Stimulated activated naive CD4-positive, alpha-beta T cell (primary cell): ENCODE results near the gene DRC3.

Experiments
- DNase-seq, 6 experiments: peaks; one replicate each; lab custom pipeline; 2025; lab: John Stamatoyannopoulos, UW

Gene DRC3

GRCh38 chr17:18021372-18021771, 48.7 kb downstream of the DRC3 start:
- DNase-seq: no peak

- DNase-seq: no peak
Observed at GRCh38 chr17:18025241-18025944, 52.7 kb downstream of the DRC3 start.

DNA sequence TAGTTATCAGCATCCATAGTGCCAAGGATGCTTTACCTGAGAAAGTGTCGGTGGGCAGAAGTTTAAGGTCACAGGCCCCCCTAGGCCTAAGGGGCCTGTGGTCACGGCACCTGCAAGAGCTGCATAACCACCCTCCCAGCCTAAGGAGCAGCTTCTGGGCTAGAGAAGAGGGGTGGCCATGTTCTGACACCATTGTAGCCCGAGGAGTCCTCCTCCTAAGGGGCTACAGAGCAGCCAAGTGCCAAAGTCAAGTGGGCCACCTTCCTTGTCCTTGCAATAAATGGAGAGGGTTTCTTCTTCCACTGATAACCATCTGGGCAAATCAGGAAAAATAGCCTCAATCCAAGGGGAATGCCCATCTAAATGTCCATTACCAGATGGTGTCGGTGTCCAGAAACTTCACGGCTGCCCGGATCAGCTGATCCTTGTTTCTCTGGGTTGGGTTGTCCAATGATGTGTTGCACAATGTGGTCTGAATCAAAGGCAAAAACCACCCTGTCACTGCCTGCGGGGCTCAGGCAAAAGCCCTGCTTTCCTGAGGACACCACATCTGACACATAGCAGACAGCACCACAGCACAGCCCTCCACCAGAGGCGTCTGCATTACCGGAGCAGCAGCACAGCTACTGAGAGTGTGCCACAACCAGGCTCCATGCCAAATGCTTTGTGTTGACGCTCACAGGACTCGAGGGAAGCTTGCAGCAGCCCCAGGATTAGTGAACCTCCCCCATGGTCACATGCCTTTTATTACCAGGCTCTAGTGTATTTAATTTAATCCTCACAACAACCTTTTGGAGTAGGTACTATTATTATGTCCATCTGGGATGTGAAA, 53.5 kb downstream of the DRC3 start:
- no peak for DNase-seq

GRCh38 chr17:18027280-18027679, 54.6 kb downstream of the DRC3 start:
- DNase-seq: no peak

- DNase-seq: no peak
Observed at GRCh38 chr17:18028114-18028951, 55.7 kb downstream of the DRC3 start.

DNA sequence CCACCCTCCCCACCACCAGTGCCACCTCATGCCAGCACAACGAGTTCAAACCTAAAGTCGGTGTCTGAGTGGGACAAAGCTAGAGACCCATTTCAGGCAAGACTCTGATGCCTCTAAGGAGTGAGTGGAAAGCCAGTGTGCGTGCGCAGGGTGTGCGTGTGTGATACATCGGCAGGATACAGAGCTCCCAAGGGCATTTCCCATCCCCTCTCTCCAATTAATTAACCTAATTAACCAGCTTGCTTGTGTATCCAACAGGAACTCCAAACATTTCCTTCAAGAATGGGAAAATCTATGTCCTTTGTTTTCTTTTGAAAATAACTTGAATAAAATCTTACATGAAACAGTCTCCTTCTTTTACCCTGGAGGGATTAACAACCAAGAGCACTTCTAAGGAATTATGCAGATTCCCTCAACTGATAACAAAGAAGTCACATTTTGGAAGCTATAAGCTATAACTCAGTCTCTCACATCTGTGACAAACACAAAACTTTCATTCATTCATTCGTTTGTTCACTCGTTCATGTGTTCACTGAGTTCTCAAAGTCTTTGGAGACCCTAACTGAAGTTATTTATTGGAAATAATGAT, 56.4 kb downstream of the DRC3 start:
- no peak for DNase-seq

DNA sequence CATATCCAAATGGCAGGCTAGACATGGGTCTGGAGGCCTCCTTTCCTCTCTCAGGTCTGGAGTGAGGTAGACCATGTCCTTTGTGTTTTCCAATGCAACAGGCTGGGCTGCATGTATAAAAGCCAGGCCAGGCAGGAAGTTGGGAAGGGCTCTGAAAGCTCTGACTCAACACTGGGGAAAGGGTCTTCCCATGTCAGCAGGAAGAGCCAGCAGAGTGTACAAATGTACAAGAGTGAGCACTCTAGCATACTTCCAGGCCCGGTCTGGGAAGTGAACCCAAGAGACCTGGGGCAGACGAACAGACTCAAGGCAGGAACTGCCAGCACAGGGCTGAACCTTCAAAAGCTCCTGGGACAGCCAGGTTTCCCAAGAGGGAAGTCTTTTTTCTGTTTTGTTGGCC, 59.3 kb downstream of the DRC3 start:
- DNase-seq: no peak

GRCh38 chr17:18033442-18034099, 60.9 kb downstream of the DRC3 start:
- DNase-seq: peak in 5 of 6 experiments; percentile 19 to 77 (median 62)

DNA sequence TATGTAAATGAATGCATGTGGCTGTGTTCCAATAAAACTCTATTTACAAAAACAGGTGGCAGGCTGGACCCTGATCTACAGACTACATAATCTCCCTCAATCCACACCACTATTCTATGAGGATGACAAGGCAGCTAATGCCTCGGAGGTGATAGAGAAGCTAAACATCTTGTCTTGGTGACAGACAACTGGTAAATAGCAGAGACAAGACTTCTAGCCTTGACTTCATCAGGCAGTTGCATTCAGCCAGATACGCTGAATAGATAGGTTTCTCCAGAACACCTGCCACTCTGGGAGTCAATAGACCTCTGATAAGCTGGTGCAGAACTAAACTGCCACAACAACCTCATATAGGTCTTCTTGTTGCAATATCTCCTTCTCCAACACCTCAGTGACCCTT, 63.0 kb downstream of the DRC3 start:
- no peak for DNase-seq

DNA sequence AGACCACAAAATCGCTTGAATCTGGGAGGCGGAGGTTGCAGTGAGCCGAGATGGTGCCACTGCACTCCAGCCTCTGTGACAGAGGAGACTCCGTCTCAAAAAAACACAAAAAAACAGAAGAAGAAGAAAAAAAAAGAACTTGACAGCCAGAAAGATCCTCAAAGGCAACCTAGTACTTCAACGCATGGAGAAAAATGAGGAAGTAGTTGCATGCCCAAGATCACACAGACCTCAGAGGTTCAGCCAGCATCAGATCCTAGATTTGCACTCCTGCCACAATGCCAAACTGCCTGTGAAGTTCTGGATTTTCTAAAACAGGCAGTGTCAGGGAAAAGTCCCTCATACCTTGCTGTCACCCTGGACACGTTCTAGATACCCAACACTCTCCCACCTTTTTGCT, 64.8 kb downstream of the DRC3 start:
- DNase-seq: no peak

DNA sequence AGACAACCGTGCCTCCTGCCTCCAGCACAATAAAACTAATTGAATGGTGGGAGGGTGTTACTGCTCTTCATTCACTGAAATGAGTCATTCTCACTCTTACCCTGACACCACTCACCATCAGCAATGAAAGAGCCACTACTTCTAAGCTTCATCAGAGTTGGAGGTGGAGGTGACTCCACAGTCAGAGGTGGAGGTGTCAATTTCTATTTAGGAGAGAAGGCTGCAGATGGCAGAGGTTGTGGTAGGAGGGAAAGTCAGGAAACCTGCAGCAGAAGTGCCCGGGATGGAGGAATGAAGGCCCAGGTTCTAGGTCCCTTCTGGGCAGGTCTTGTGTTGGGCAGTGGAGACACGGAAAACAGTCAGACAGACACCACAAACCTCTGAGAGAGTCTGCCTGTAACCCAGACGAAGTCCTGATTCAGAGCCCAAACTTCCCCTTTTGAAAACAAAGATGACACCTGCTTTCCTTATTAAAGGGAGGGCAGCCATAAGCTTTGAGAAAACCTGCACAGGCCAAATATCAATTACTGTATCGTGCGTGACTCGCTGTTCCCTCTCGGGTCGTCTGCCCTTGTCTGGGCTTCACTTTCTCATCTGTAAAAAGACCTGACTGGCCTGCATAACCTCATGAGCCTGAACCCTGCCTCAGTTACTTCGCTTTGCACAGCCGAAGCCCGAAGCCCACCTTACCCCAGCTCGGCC, 65.6 kb downstream of the DRC3 start:
- DNase-seq: no peak

- peak; percentile 97 to 100 (median 98) for DNase-seq
Observed at GRCh38 chr17:18038861-18039534, 66.3 kb downstream of the DRC3 start, which contains the start of the genes ATPAF2 and GID4. Gene ATPAF2 (minus strand): TSS chr17:18039168. CDS start chr17:18039013, 155 bp downstream. Gene GID4 (plus strand): TSS chr17:18039408. CDS start chr17:18039465, 57 bp downstream.

DNA sequence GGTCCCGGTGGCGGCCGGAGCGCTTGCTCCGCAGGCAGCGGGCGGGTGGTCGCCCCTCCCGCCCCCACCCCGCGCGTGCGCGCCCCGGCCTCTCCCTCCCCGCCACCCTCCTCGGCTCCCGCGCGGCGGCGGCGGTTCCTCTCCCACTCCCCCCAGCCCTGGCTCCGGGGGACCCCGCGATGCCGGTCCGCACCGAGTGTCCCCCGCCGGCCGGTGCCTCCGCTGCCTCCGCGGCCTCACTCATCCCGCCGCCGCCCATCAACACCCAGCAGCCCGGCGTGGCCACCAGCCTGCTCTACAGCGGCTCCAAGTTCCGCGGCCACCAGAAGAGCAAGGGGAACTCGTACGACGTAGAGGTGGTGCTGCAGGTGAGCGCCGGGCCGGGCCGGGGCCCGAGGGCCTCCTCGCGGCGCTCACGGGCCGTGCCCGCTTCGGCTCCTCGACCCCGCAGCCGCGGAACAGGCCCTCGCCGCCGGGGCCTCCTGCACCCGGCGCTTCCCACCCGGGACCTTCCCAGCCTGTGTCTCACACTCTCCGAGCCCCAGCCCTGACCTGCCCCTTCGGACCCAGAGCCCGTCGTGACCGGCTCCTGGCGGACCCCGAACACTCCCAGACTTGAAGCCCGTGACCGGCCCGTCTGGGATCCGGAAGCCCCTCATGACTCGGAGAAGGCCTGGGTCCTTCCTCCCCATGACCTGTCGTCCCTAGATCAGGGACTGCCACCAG, 67.0 kb downstream of the DRC3 start:
- DNase-seq: peak in 3 of 6 experiments; percentile 46 to 69 (median 62)

GRCh38 chr17:18040261-18040858, 67.7 kb downstream of the DRC3 start:
- no peak for DNase-seq

DNA sequence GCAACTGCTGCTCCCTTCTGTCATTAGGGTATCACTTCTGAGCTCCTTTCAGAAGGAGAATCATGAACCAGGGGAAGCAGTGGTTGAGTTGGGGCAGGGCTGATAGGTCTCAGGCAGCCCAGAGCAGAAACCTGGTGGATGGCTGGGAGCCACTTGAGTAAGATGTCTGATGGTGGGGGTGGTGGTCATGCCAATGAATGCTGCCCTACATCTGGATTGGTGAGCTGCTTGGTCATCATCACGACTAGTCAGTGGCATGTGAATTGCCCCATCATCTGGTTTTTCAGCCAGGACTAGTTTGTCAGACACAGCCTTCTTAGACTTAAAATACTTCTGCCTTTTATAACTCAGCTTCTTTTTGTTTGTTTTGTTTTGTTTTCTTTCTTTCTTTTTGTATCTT, 69.1 kb downstream of the DRC3 start:
- no peak for DNase-seq

GRCh38 chr17:18042983-18043382, 70.3 kb downstream of the DRC3 start:
- no peak for DNase-seq

DNA sequence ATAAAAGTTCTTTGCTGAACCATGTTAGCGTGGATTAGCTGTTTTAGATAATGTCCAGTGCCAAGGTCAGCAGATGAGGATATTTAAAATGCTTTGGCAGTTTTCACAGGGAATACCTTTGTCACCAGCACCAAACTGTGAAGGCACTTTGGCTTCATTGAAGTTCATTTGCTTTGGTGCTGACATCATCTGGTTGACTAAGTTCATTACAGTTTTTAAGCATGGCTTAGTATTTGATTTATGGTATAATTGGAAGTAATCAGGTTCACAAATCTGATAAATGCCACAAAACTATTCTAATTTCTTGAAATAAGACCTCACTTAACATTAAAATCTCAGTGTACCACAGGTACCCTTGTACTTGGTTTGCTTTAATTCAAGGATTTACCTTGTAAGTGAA, 70.8 kb downstream of the DRC3 start:
- DNase-seq: peak in 2 of 6 experiments; percentile 8 to 11

DNA sequence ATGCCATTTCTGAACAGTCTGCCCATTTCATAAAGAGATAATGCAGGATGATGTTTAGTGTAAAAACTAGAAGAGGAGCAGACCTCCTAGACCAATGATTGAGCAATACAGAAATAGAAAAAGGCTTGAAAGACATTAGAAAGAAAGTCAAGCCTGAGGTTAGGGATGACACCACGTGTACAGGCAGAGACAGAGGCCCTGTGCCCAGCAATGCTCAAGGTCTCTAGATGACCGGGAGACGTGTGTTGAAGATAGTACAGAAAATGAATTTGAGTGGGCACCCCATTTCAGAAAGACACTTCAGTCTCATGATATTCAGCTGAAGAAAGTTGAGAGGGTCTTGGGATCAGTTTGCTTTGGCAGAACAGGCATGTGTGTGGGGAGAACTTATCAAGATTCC, 71.9 kb downstream of the DRC3 start:
- DNase-seq: no peak
